SK-N-SH (cell line): ENCODE data around the gene PREPL. TPM values are rescaled to one million over a fixed set of nuclear protein-coding genes. Genes with fewer than 3 reads are reported as not detected.

Experiments used
- CTCF ChIA-PET: fragments of 300-600, 350-600 bp; formaldehyde crosslinking; extraction: SDS; loops from one replicate; lab custom pipeline; 2021; lab: Yijun Ruan, JAX
- POLR2A ChIA-PET: fragments of 350-600 bp; sonication (Branson Sonifier 250); formaldehyde crosslinking; extraction: SDS; loops from one replicate; lab custom pipeline; 2020; ENCODE audit warnings: antibody characterized with exemption, inconsistent platforms; lab: Yijun Ruan, JAX
- DNase-seq: peaks from one replicate; pipeline ENCODE4 v3.0.0; 2012
- H2AFZ ChIP-seq: fragments of 200-600 bp; sonication (generic); 2 replicates; pipeline ENCODE4 v1.8.1; 2016; ENCODE audit warnings: antibody characterized with exemption, mild to moderate bottlenecking, low read depth
- H3F3A ChIP-seq: fragments of 200-600 bp; sonication (generic); replicated peaks from 2 replicates; pipeline ENCODE3; 2016; ENCODE audit warnings: antibody characterized with exemption, mild to moderate bottlenecking; ENCODE audit not compliant: insufficient read depth
- H3K27ac ChIP-seq, 2 experiments: fragments of 200-500 bp in 1 of 2; fragments of 200-600 bp in 1 of 2; sonication (Bioruptor generic) in 1 of 2; sonication (generic), shearing (Covaris generic) in 1 of 2; 2 replicates each; pipeline versions ENCODE4 v1.5.1 to v1.6.1; 2014 to 2016; ENCODE audit warnings: low read depth in 2 of 2, inconsistent platforms in 1 of 2, low read length in 1 of 2, mild to moderate bottlenecking in 1 of 2, mixed read lengths in 1 of 2
- H3K27me3 ChIP-seq: fragments of 200-600 bp; sonication (generic), shearing (Covaris generic); 2 replicates; pipeline ENCODE4 v1.6.1; 2016; ENCODE audit warnings: mixed run types; ENCODE audit not compliant: insufficient read depth
- H3K36me3 ChIP-seq, 2 experiments: fragments of 200-500 bp in 1 of 2; fragments of 200-600 bp in 1 of 2; sonication (Bioruptor generic) in 1 of 2; sonication (generic) in 1 of 2; replicated peaks in 1 of 2; 2 replicates each; pipeline versions ENCODE3 to v1.5.1; 2014 to 2016; ENCODE audit warnings: low read length in 1 of 2, mild to moderate bottlenecking in 1 of 2; ENCODE audit not compliant: insufficient read depth in 2 of 2, control insufficient read depth in 1 of 2
- H3K4me1 ChIP-seq, 2 experiments: fragments of 200-500 bp in 1 of 2; fragments of 200-600 bp in 1 of 2; sonication (Bioruptor generic) in 1 of 2; sonication (generic), shearing (Covaris generic) in 1 of 2; 2 replicates each; pipeline versions ENCODE4 v1.5.1 to v1.6.1; 2014 to 2016; ENCODE audit warnings: low read depth in 1 of 2, low read length in 1 of 2, mixed run types in 1 of 2; ENCODE audit not compliant: insufficient read depth in 2 of 2, control insufficient read depth in 1 of 2
- H3K4me2 ChIP-seq: fragments of 200-600 bp; sonication (generic), shearing (Covaris generic); 2 replicates; pipeline ENCODE4 v1.6.1; 2017; ENCODE audit warnings: mixed run types
- H3K4me3 ChIP-seq, 2 experiments: fragments of 200-500 bp in 1 of 2; fragments of 200-600 bp in 1 of 2; sonication (Bioruptor generic) in 1 of 2; sonication (generic), shearing (Covaris generic) in 1 of 2; 2 replicates each; pipeline versions ENCODE4 v1.5.1 to v1.8.1; 2014 to 2016; ENCODE audit warnings: low read depth in 2 of 2, inconsistent platforms in 1 of 2, low read length in 1 of 2, mild to moderate bottlenecking in 1 of 2, mixed read lengths in 1 of 2, moderate library complexity in 1 of 2
- H3K79me2 ChIP-seq: fragments of 200-600 bp; sonication (generic); 2 replicates; pipeline ENCODE4 v1.8.1; 2017; ENCODE audit warnings: mild to moderate bottlenecking; ENCODE audit not compliant: insufficient read depth
- H3K9ac ChIP-seq: fragments of 200-600 bp; sonication (generic); 2 replicates; pipeline ENCODE4 v1.6.1; 2017; ENCODE audit warnings: mixed run types
- H3K9me2 ChIP-seq: fragments of 200-600 bp; sonication (generic); 2 replicates; pipeline ENCODE4 v1.6.1; 2017; ENCODE audit warnings: mixed run types
- H3K9me3 ChIP-seq: fragments of 200-600 bp; sonication (generic); 2 replicates; pipeline ENCODE4 v1.6.1; 2017; ENCODE audit warnings: mixed run types, mild to moderate bottlenecking, moderate library complexity
- H4K20me1 ChIP-seq: fragments of 200-600 bp; sonication (generic); 2 replicates; pipeline ENCODE4 v1.6.1; 2017; ENCODE audit warnings: mild to moderate bottlenecking, mixed run types; ENCODE audit not compliant: insufficient read depth
- CTCF ChIP-seq: fragments of 200-600 bp; sonication (generic); IDR thresholded peaks from 2 replicates; pipeline ENCODE4 v1.6.1; 2017; ENCODE audit warnings: antibody characterized with exemption, mild to moderate bottlenecking, moderate library complexity
- EZH2phosphoT487 ChIP-seq: fragments of 200-600 bp; sonication (generic); IDR thresholded peaks from 2 replicates; pipeline ENCODE4 v1.6.1; 2017; ENCODE audit warnings: low read depth, mixed run types, mild to moderate bottlenecking, antibody characterized with exemption, moderate library complexity, borderline replicate concordance
- FOSL2 ChIP-seq: IDR thresholded peaks from 2 replicates; pipeline ENCODE4 v1.4.0; 2012; ENCODE audit warnings: low read depth, mild to moderate bottlenecking, moderate library complexity, borderline replicate concordance
- FOXJ3 ChIP-seq: sonication (generic); formaldehyde crosslinking; IDR thresholded peaks from 2 replicates; pipeline ENCODE4 v1.5.1; 2020; ENCODE audit warnings: mild to moderate bottlenecking, missing genetic modification reagents
- FOXM1 ChIP-seq: IDR thresholded peaks from 2 replicates; pipeline ENCODE4 v1.4.0; 2012; ENCODE audit warnings: low read depth, mild to moderate bottlenecking
- GABPA ChIP-seq: IDR thresholded peaks from 2 replicates; pipeline ENCODE4 v1.4.0; 2012; ENCODE audit warnings: low read depth, mild to moderate bottlenecking
- GATA2 ChIP-seq: sonication (generic); formaldehyde crosslinking; IDR thresholded peaks from 2 replicates; pipeline ENCODE4 v1.5.0; 2020; ENCODE audit warnings: mild to moderate bottlenecking, missing genetic modification reagents
- MEF2A ChIP-seq: IDR thresholded peaks from 2 replicates; pipeline ENCODE4 v1.4.0; 2012; ENCODE audit warnings: low read depth, borderline replicate concordance
- NFIC ChIP-seq: IDR thresholded peaks from 2 replicates; pipeline ENCODE4 v1.4.0; 2012; ENCODE audit warnings: borderline replicate concordance
- NRF1 ChIP-seq: IDR thresholded peaks from 2 replicates; pipeline ENCODE4 v1.6.1; 2012; ENCODE audit warnings: low read depth, mild to moderate bottlenecking, low read length
- POLR2AphosphoS5 ChIP-seq: IDR thresholded peaks from 2 replicates; pipeline ENCODE4 v1.6.1; 2012; ENCODE audit warnings: low read depth, low read length
- RAD21 ChIP-seq: IDR thresholded peaks from 2 replicates; pipeline ENCODE4 v1.6.1; 2012; ENCODE audit warnings: mild to moderate bottlenecking, low read length
- RXRA ChIP-seq: IDR thresholded peaks from 2 replicates; pipeline ENCODE4 v1.4.0; 2012; ENCODE audit warnings: low read depth, mild to moderate bottlenecking, borderline replicate concordance
- SIN3A ChIP-seq: IDR thresholded peaks from 2 replicates; pipeline ENCODE4 v1.6.1; 2012; ENCODE audit warnings: low read depth, mild to moderate bottlenecking, low read length, moderate library complexity, borderline replicate concordance
- TAF1 ChIP-seq: IDR thresholded peaks from 2 replicates; pipeline ENCODE4 v1.6.1; 2012; ENCODE audit warnings: low read depth, mild to moderate bottlenecking, low read length, moderate library complexity, borderline replicate concordance
- TCF12 ChIP-seq: IDR thresholded peaks from 2 replicates; pipeline ENCODE4 v1.4.0; 2012
- TEAD4 ChIP-seq: IDR thresholded peaks from 2 replicates; pipeline ENCODE4 v1.4.0; 2012; ENCODE audit warnings: mild to moderate bottlenecking, borderline replicate concordance; ENCODE audit not compliant: insufficient read depth
- USF2 ChIP-seq: fragments of 150-350 bp; IDR thresholded peaks from 2 replicates; pipeline ENCODE4 v1.6.1; 2017; ENCODE audit warnings: antibody characterized with exemption, low read length, low read depth, borderline replicate concordance
- YY1 ChIP-seq: IDR thresholded peaks from 2 replicates; pipeline ENCODE4 v1.4.0; 2012; ENCODE audit warnings: low read depth, mild to moderate bottlenecking
- ZBTB33 ChIP-seq: IDR thresholded peaks from 2 replicates; pipeline ENCODE4 v1.4.0; 2012; ENCODE audit warnings: low read depth, borderline replicate concordance
- WGBS: methylation state at CpG from one replicate; pipeline ENCODE4 v1.1.6; 2017; ENCODE audit warnings: low lambda C conversion rate; 5-methylcytosine and 5-hydroxymethylcytosine counted together
- polyA plus RNA-seq, 3 experiments: library from polyadenylated mRNA; depleted of rRNA; stranded (reverse); fragments of >200 nt; gene quantifications; 2 replicates each; pipeline ENCODE4 v1.2.3, GENCODE V29; 2012
- TF ChIP-seq, protein P1 (sequence below): fragments of 150-350 bp; IDR thresholded peaks from 2 replicates; pipeline ENCODE4 v1.6.1; 2016; ENCODE audit warnings: mild to moderate bottlenecking, low read depth, low read length

Gene PREPL
- polyA plus RNA-seq, 1 of the 3 experiments (the other 2 are of a cell fraction) = 22.6 TPM

DNA sequence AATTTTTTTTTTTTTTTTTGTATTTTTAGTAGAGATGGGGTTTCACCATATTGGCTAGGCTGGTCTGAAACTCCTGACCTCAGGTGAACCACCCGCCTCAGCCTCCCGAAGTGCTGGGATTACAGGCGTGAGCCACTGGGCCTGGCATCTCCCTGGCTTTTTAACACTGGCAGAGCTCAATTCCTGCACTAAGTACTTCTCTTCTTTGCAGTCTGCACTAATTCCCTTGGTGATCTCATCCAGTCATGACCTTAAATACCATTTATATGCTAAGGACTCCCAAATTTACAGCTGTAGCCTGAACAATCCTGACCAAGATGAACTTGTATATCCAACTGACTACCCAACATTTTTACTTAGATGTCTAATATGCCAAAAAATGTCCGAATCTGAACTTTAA is 10.2 kb downstream of the PREPL start:
- H3K27ac ChIP-seq = no peak overlapping the region
- peaks cover 0 to 18% of the 10 kb centered on the region in 2 experiments; a peak in 2 of 4 replicates for H3K4me1 ChIP-seq
- no peaks in the 10 kb centered on the region for H3K27me3 ChIP-seq
- peaks cover 4 to 12% of the 10 kb centered on the region in 2 experiments for H3K36me3 ChIP-seq
- H3K9ac ChIP-seq = no peak overlapping the region
- CTCF ChIA-PET = interaction anchor here (0.9 to 1.9 kb wide), 6 partner anchors 8 to 307 kb away, joined by 3 to 11 read pairs (median 4); partner anchors contain the start of genes CAMKMT and PREPL
- no peak for TF ChIP-seq ZBTB33
- TF ChIP-seq POLR2AphosphoS5 = no peak
- TF ChIP-seq RAD21 = no peak
- no peak for TF ChIP-seq SIN3A
- no peak for TF ChIP-seq TAF1
- no peak for TF ChIP-seq YY1
- no peak for TF ChIP-seq CTCF
- H3K9me3 ChIP-seq = no peaks in the 10 kb centered on the region
- no peak for DNase-seq
- H3K9me2 ChIP-seq = no peaks in the 10 kb centered on the region
- peaks cover 17% of the 10 kb centered on the region for H3F3A ChIP-seq
- POLR2A ChIA-PET = interaction anchor here (0.8 to 1.3 kb wide), 2 partner anchors 9 to 10 kb away, joined by 3 to 4 read pairs; partner anchors contain the start of genes CAMKMT and PREPL
- whole genome bisulfite sequencing = 94% methylated on average over 4 of the region's 4 CpGs
- peaks cover 13% of the 10 kb centered on the region; the same call in 1 of the 2 replicates for H3K79me2 ChIP-seq
- H3K4me2 ChIP-seq = no peak overlapping the region
- H3K4me3 ChIP-seq = no peak overlapping the region
- H2AFZ ChIP-seq = no peak overlapping the region
- peaks cover 8% of the 10 kb centered on the region; the same call in 1 of the 2 replicates for H4K20me1 ChIP-seq

DNA sequence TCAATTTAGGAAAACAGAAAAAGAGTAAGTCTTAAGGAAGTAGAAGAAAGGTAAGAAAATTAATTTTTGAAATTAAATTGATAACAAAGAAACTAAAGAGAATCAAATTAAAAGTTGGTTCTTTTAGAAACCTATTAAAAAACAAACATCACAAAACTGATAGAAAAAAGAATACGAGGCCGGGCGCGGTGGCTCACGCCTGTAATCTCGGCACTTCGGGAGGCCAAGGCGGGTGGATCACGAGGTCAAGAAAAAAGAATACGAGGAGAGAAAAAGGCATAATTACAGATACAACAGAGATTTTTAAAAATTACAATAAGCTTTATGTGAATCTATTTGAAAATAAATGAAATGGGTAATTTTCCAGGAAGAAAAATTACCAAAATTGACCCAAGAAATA is 11.8 kb downstream of the PREPL start:
- peaks cover 0 to 18% of the 10 kb centered on the region in 2 experiments; a peak in 2 of 4 replicates for H3K4me1 ChIP-seq
- no peak overlapping the region for H3K27ac ChIP-seq
- ChIA-PET POLR2A (no interaction called here), CTCF (interaction anchor here (1.2 to 1.3 kb wide), 2 partner anchors 606 to 1145 kb away, joined by 3 to 5 read pairs; no protein-coding TSS in a partner anchor)
- peaks cover 8% of the 10 kb centered on the region; the same call in 1 of the 2 replicates for H4K20me1 ChIP-seq
- peaks cover 13% of the 10 kb centered on the region; the same call in 1 of the 2 replicates for H3K79me2 ChIP-seq
- H3K4me3 ChIP-seq = no peak overlapping the region
- no peak for DNase-seq
- H3K36me3 ChIP-seq = peaks cover 13 to 27% of the 10 kb centered on the region in 2 experiments
- WGBS = 98% methylated on average over 10 of the region's 10 CpGs
- H3K9ac ChIP-seq = no peak overlapping the region
- no peaks in the 10 kb centered on the region for H3K9me2 ChIP-seq
- no peaks in the 10 kb centered on the region for H3K27me3 ChIP-seq
- H3K4me2 ChIP-seq = no peak overlapping the region
- no peaks in the 10 kb centered on the region for H3K9me3 ChIP-seq
- peaks cover 17% of the 10 kb centered on the region for H3F3A ChIP-seq
- no peak overlapping the region for H2AFZ ChIP-seq
- TF ChIP-seq EZH2phosphoT487 = no peak
- TF ChIP-seq GATA2 (CRISPR knock-in tag) = no peak
- TF ChIP-seq, protein P1, sequence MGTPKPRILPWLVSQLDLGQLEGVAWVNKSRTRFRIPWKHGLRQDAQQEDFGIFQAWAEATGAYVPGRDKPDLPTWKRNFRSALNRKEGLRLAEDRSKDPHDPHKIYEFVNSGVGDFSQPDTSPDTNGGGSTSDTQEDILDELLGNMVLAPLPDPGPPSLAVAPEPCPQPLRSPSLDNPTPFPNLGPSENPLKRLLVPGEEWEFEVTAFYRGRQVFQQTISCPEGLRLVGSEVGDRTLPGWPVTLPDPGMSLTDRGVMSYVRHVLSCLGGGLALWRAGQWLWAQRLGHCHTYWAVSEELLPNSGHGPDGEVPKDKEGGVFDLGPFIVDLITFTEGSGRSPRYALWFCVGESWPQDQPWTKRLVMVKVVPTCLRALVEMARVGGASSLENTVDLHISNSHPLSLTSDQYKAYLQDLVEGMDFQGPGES = no peak
- TF ChIP-seq TAF1 = no peak
- no peak for TF ChIP-seq NFIC
- no peak for TF ChIP-seq MEF2A
- TF ChIP-seq RXRA = no peak
- no peak for TF ChIP-seq NRF1
- no peak for TF ChIP-seq SIN3A
- TF ChIP-seq USF2 = no peak
- TF ChIP-seq FOSL2 = no peak
- TF ChIP-seq FOXM1 = no peak
- no peak for TF ChIP-seq FOXJ3 (CRISPR knock-in tag)
- TF ChIP-seq TEAD4 = no peak
- TF ChIP-seq TCF12 = no peak
- no peak for TF ChIP-seq GABPA
